PC-3 (cell line): ENCODE data around the gene CREM. TPM values are rescaled to one million over a fixed set of nuclear protein-coding genes. Genes with fewer than 3 reads are reported as not detected.

Experiments used
- ATAC-seq: fragments of 200-7000 bp; cut with Tn5 transposase; 2 replicates; pipeline ENCODE4 v1.9.1; 2020; ENCODE audit warnings: mild to moderate bottlenecking, moderate library complexity
- BruUV-seq: library from RNA; stranded (reverse); fragments of 400-500 nt; replicated peaks from 2 replicates; lab custom pipeline; 2021; lab: Mats Ljungman, UMichigan
- CTCF ChIA-PET: fragments of 300-600 bp; sonication (Branson Sonifier 250); formaldehyde crosslinking; loops from one replicate; lab custom pipeline; 2022; ENCODE audit warnings: antibody characterized with exemption; lab: Charles Lee
- POLR2A ChIA-PET: fragments of 300-600 bp; sonication (Branson Sonifier 250); formaldehyde crosslinking; loops from one replicate; lab custom pipeline; 2022; ENCODE audit warnings: antibody characterized with exemption; ENCODE audit not compliant: unreplicated experiment; lab: Charles Lee
- DNase-seq: peaks from one replicate; pipeline ENCODE4 v3.0.0-alpha.2; 2015
- H2AFZ ChIP-seq: fragments of 300-600 bp; sonication (generic); 2 replicates; pipeline ENCODE4 v1.6.0; 2016; ENCODE audit warnings: antibody characterized with exemption, low read length
- H3F3A ChIP-seq: fragments of 300-600 bp; sonication (generic); one replicate; pipeline ENCODE4 v1.6.0; 2017; ENCODE audit warnings: antibody characterized with exemption, low read length, control low read depth, mild to moderate bottlenecking; ENCODE audit not compliant: unreplicated experiment
- H3K27ac ChIP-seq: fragments of 300-600 bp; sonication (generic); 2 replicates; pipeline ENCODE4 v1.5.1; 2016; ENCODE audit warnings: mild to moderate bottlenecking, low read length
- H3K27me3 ChIP-seq: fragments of 300-600 bp; sonication (generic); 2 replicates; pipeline ENCODE4 v1.6.1; 2016; ENCODE audit warnings: low read length, mixed read lengths
- H3K36me3 ChIP-seq: fragments of 300-600 bp; sonication (generic); 2 replicates; pipeline ENCODE4 v1.6.1; 2016; ENCODE audit warnings: low read depth, mixed run types, low read length, mixed read lengths
- H3K4me1 ChIP-seq: fragments of 300-600 bp; sonication (generic); 2 replicates; pipeline ENCODE4 v1.5.1; 2016; ENCODE audit warnings: low read length; ENCODE audit not compliant: insufficient read depth
- H3K4me2 ChIP-seq: fragments of 300-600 bp; sonication (generic); 2 replicates; pipeline ENCODE4 v1.6.0; 2016; ENCODE audit warnings: low read length
- H3K4me3 ChIP-seq: fragments of 300-600 bp; sonication (generic); 2 replicates; pipeline ENCODE4 v1.5.1; 2016; ENCODE audit warnings: mild to moderate bottlenecking, low read length, mixed read lengths
- H3K79me2 ChIP-seq: fragments of 300-600 bp; sonication (generic); 2 replicates; pipeline ENCODE4 v1.6.1; 2017; ENCODE audit warnings: low read length, mixed read lengths
- H3K9ac ChIP-seq: fragments of 300-600 bp; sonication (generic); 2 replicates; pipeline ENCODE4 v1.6.0; 2016; ENCODE audit warnings: mild to moderate bottlenecking, low read length
- H3K9me2 ChIP-seq: fragments of 300-600 bp; sonication (generic); replicated peaks from 2 replicates; pipeline ENCODE4 v1.6.1; 2016; ENCODE audit warnings: mixed run types, low read length, mixed read lengths
- H3K9me3 ChIP-seq: fragments of 300-600 bp; sonication (generic); 2 replicates; pipeline ENCODE4 v1.6.1; 2016; ENCODE audit warnings: low read length, mixed read lengths
- H4K20me1 ChIP-seq: fragments of 300-600 bp; sonication (generic); 2 replicates; pipeline ENCODE4 v1.6.1; 2016; ENCODE audit warnings: low read length, mixed read lengths
- EZH2 ChIP-seq: fragments of 300-600 bp; sonication (generic); IDR thresholded peaks from one replicate; pipeline ENCODE4 v1.6.1; 2017; ENCODE audit warnings: antibody characterized with exemption, mild to moderate bottlenecking, low read length; ENCODE audit not compliant: unreplicated experiment
- EZH2phosphoT487 ChIP-seq: fragments of 300-600 bp; sonication (generic); IDR thresholded peaks from 2 replicates; pipeline ENCODE4 v1.6.1; 2018; ENCODE audit warnings: mild to moderate bottlenecking, antibody characterized with exemption, low read length, borderline replicate concordance
- intact Hi-C: fragments of 100-400 bp; cut with micrococcal nuclease; formaldehyde crosslinking; loops from 2 replicates; pipeline ENCODE4 v1.9.0; 2023
- total RNA-seq: library from RNA; depleted of rRNA; stranded (reverse); fragments of >200 nt; gene quantifications from 2 replicates; pipeline ENCODE4 v1.2.3, GENCODE V29; 2014
- TF ChIP-seq, protein P1 (sequence below): fragments of 300-600 bp; sonication (generic); conservative IDR thresholded peaks from 2 replicates; pipeline ENCODE4 v1.5.1; 2017; ENCODE audit warnings: antibody characterized with exemption, low read depth, mild to moderate bottlenecking, low read length

CREM gene
- total RNA-seq, 1 experiment from 2014 or later = 195 TPM

GRCh38 chr10:35201234-35201633 is 74.6 kb downstream of the CREM start:
- H4K20me1 ChIP-seq = no peaks in the 10 kb centered on the region
- no peak overlapping the region for H3K4me3 ChIP-seq
- H3K27ac ChIP-seq = no peak overlapping the region
- no peaks in the 10 kb centered on the region for H3K9me2 ChIP-seq
- intact Hi-C loops = no loop called here
- no peak for ATAC-seq
- no peak overlapping the region for H2AFZ ChIP-seq
- H3K9ac ChIP-seq = no peak overlapping the region
- no peak overlapping the region for H3K4me2 ChIP-seq
- H3K4me1 ChIP-seq = peaks cover 4% of the 10 kb centered on the region
- BruUV-seq = no TSS peak
- DNase-seq = no peak
- ChIA-PET CTCF (no interaction called here), POLR2A (interaction anchor here (0.5 to 0.7 kb wide), 4 partner anchors 35 to 364 kb away, joined by 3 to 6 read pairs (median 4); no protein-coding TSS in a partner anchor)
- H3K79me2 ChIP-seq = no peaks in the 10 kb centered on the region
- H3K9me3 ChIP-seq = no peaks in the 10 kb centered on the region
- H3K36me3 ChIP-seq = no peaks in the 10 kb centered on the region
- TF ChIP-seq EZH2phosphoT487 (no peak), EZH2 (no peak)
- TF ChIP-seq, protein P1, sequence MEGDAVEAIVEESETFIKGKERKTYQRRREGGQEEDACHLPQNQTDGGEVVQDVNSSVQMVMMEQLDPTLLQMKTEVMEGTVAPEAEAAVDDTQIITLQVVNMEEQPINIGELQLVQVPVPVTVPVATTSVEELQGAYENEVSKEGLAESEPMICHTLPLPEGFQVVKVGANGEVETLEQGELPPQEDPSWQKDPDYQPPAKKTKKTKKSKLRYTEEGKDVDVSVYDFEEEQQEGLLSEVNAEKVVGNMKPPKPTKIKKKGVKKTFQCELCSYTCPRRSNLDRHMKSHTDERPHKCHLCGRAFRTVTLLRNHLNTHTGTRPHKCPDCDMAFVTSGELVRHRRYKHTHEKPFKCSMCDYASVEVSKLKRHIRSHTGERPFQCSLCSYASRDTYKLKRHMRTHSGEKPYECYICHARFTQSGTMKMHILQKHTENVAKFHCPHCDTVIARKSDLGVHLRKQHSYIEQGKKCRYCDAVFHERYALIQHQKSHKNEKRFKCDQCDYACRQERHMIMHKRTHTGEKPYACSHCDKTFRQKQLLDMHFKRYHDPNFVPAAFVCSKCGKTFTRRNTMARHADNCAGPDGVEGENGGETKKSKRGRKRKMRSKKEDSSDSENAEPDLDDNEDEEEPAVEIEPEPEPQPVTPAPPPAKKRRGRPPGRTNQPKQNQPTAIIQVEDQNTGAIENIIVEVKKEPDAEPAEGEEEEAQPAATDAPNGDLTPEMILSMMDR = no peak
- peaks cover 3% of the 10 kb centered on the region for H3F3A ChIP-seq
- no peaks in the 10 kb centered on the region for H3K27me3 ChIP-seq

DNA sequence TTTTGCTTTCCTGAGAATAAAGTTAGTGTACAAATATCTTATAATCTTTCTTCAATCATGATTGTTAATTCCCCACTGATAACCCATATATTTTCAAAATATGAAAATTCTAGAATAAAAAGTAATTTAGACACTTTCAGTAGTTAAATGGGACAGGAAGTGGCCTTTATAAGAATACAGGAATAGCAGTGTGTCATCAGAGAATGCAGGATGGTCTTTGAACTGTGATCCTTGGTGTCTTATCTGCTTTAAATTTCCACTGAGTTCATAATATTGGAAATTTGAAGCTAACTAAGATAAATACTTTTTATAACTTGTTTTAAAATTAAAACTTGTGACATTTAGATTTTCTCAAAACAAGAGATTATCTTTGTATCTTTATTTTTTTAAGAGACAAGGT is 75.4 kb downstream of the CREM start:
- BruUV-seq = no TSS peak
- intact Hi-C loops = no loop called here
- H3K36me3 ChIP-seq = no peaks in the 10 kb centered on the region
- POLR2A ChIA-PET = interaction anchor here (0.6 to 0.7 kb wide), 3 partner anchors 76 to 363 kb away, joined by 3 to 6 read pairs (median 3); no protein-coding TSS in a partner anchor
- no peaks in the 10 kb centered on the region for H3K9me2 ChIP-seq
- no peak overlapping the region for H3K4me2 ChIP-seq
- H3K27ac ChIP-seq = no peak overlapping the region
- no peaks in the 10 kb centered on the region for H3K4me1 ChIP-seq
- no peak for ATAC-seq
- H3K27me3 ChIP-seq = no peaks in the 10 kb centered on the region
- H4K20me1 ChIP-seq = no peaks in the 10 kb centered on the region
- H2AFZ ChIP-seq = no peak overlapping the region
- CTCF ChIA-PET = no interaction called here
- no peaks in the 10 kb centered on the region for H3F3A ChIP-seq
- no peak overlapping the region for H3K9ac ChIP-seq
- no peaks in the 10 kb centered on the region for H3K79me2 ChIP-seq
- no peaks in the 10 kb centered on the region for H3K9me3 ChIP-seq
- no peak overlapping the region for H3K4me3 ChIP-seq
- no peak for DNase-seq
- TF ChIP-seq EZH2phosphoT487 (no peak), EZH2 (no peak)
- TF ChIP-seq, protein P1 = no peak

DNA sequence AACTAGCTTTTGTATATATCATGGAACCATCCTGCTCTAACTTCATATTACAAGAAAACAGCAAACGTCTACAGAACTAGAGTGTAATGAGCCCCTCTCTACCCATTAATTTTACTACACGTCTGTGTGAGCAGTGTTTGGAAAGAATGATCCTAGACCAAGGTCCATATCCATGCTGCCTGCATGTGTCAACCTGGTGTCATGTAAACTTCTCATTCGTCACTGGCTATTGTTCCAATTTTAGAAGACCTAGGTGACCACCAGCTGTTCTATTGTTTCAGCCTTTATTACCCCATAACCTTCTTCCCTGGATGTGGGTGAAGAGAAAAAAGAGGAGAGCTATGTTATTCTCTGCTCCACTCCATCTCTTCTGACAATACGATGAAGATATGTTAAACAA is 77.1 kb downstream of the CREM start:
- ATAC-seq = no peak
- no TSS peak for BruUV-seq
- no peaks in the 10 kb centered on the region for H3K4me1 ChIP-seq

More for the DNA sequence above, 77.1 kb downstream of the CREM start:
- Histone ChIP-seq H3K27me3 (no peaks in the 10 kb centered on the region), H3K36me3 (no peaks in the 10 kb centered on the region), H3F3A (no peaks in the 10 kb centered on the region), H3K9me2 (no peaks in the 10 kb centered on the region), H3K4me3 (no peak overlapping the region), H4K20me1 (no peaks in the 10 kb centered on the region), H3K27ac (no peak overlapping the region), H3K4me2 (no peak overlapping the region), H2AFZ (no peak overlapping the region), H3K9me3 (no peaks in the 10 kb centered on the region), H3K9ac (no peak overlapping the region), H3K79me2 (no peaks in the 10 kb centered on the region)
- intact Hi-C loops = no loop called here
- ChIA-PET CTCF (interaction anchor here (1.4 kb wide), 1 partner anchor 8 kb away, joined by 8 read pairs; no protein-coding TSS in a partner anchor), POLR2A (interaction anchor here (0.7 kb wide), 1 partner anchor 126 kb away, joined by 4 read pairs; no protein-coding TSS in a partner anchor)
- no peak for DNase-seq
- TF ChIP-seq, protein P1 = no peak
